Skeletal muscle satellite cell (primary cell): ENCODE data around the gene PPFIA2.
"Not testable (repeated sequence)": the region's sequence is repeated elsewhere in the genome, so short reads cannot be mapped to it uniquely, and the experiment has no call there.

Experiments
- H3K27me3 ChIP-seq: 2 replicates; pipeline ENCODE4 v1.7.0; 2013; ENCODE audit warnings: low read length; ENCODE audit not compliant: control insufficient read depth, insufficient read depth
- H3K36me3 ChIP-seq: 2 replicates; pipeline ENCODE4 v1.7.0; 2013; ENCODE audit warnings: mild to moderate bottlenecking, control low read depth, low read length; ENCODE audit not compliant: insufficient read depth
- H3K4me1 ChIP-seq: 2 replicates; pipeline ENCODE4 v1.7.0; 2013; ENCODE audit warnings: low read length; ENCODE audit not compliant: control insufficient read depth, insufficient read depth
- H3K4me2 ChIP-seq: 2 replicates; pipeline ENCODE4 v1.7.0; 2013; ENCODE audit warnings: mild to moderate bottlenecking, low read length
- H3K4me3 ChIP-seq: 2 replicates; pipeline ENCODE4 v1.7.0; 2013; ENCODE audit warnings: low read length
- H3K9ac ChIP-seq: 2 replicates; pipeline ENCODE4 v1.7.0; 2013; ENCODE audit warnings: mild to moderate bottlenecking, low read depth, low read length, moderate library complexity
- H3K9me3 ChIP-seq: replicated peaks from 2 replicates; pipeline ENCODE4 v1.7.0; 2013; ENCODE audit warnings: mild to moderate bottlenecking, control low read depth, low read length

The PPFIA2 gene

GRCh38 chr12:81596558-81596957 lies 162.6 kb downstream of the PPFIA2 start:
- no peaks in the 10 kb centered on the region for H3K9me3 ChIP-seq
- H3K4me1 ChIP-seq, result no peaks in the 10 kb centered on the region
- H3K36me3 ChIP-seq, result no peaks in the 10 kb centered on the region
- H3K4me3 ChIP-seq, result no peak overlapping the region
- H3K27me3 ChIP-seq, result no peaks in the 10 kb centered on the region
- no peak overlapping the region for H3K9ac ChIP-seq
- no peak overlapping the region for H3K4me2 ChIP-seq

- Histone ChIP-seq H3K9me3 (no peaks in the 10 kb centered on the region), H3K4me1 (no peaks in the 10 kb centered on the region), H3K4me3 (no peak overlapping the region)
Observed at GRCh38 chr12:81591256-81591655, 167.9 kb downstream of the PPFIA2 start.

GRCh38 chr12:81590703-81591102 lies 168.4 kb downstream of the PPFIA2 start:
- H3K4me2 ChIP-seq, H3K9me3 ChIP-seq, H3K9ac ChIP-seq, H3K27me3 ChIP-seq, H3K36me3 ChIP-seq, H3K4me3 ChIP-seq, H3K4me1 ChIP-seq: not testable (repeated sequence)

More at GRCh38 chr12:81591256-81591655, 167.9 kb downstream of the PPFIA2 start:
- Histone ChIP-seq H3K9ac (no peak overlapping the region), H3K27me3 (no peaks in the 10 kb centered on the region), H3K4me2 (no peak overlapping the region), H3K36me3 (no peaks in the 10 kb centered on the region)

GRCh38 chr12:81588235-81589008 lies 170.7 kb downstream of the PPFIA2 start:
- Histone ChIP-seq H3K4me2 (no peak overlapping the region), H3K9ac (no peak overlapping the region), H3K27me3 (no peaks in the 10 kb centered on the region), H3K9me3 (no peaks in the 10 kb centered on the region), H3K4me3 (no peak overlapping the region), H3K4me1 (no peaks in the 10 kb centered on the region), H3K36me3 (no peaks in the 10 kb centered on the region)

- H3K9ac ChIP-seq, result no peak overlapping the region
- no peaks in the 10 kb centered on the region for H3K9me3 ChIP-seq
- no peak overlapping the region for H3K4me2 ChIP-seq
- no peak overlapping the region for H3K4me3 ChIP-seq
- H3K36me3 ChIP-seq, result no peaks in the 10 kb centered on the region
- H3K27me3 ChIP-seq, result no peaks in the 10 kb centered on the region
- H3K4me1 ChIP-seq, result no peaks in the 10 kb centered on the region
Observed at GRCh38 chr12:81585787-81586186, 173.4 kb downstream of the PPFIA2 start.

GRCh38 chr12:81573228-81573627 lies 185.9 kb downstream of the PPFIA2 start:
- Histone ChIP-seq H3K36me3 (no peaks in the 10 kb centered on the region), H3K4me3 (no peak overlapping the region), H3K27me3 (no peaks in the 10 kb centered on the region), H3K9me3 (no peaks in the 10 kb centered on the region), H3K9ac (no peak overlapping the region), H3K4me2 (no peak overlapping the region), H3K4me1 (no peaks in the 10 kb centered on the region)

GRCh38 chr12:81572411-81572810 lies 186.7 kb downstream of the PPFIA2 start:
- no peaks in the 10 kb centered on the region for H3K4me1 ChIP-seq
- H3K9ac ChIP-seq, result no peak overlapping the region
- no peaks in the 10 kb centered on the region for H3K27me3 ChIP-seq
- no peaks in the 10 kb centered on the region for H3K9me3 ChIP-seq
- H3K4me3 ChIP-seq, result no peak overlapping the region
- H3K36me3 ChIP-seq, result no peaks in the 10 kb centered on the region
- H3K4me2 ChIP-seq, result no peak overlapping the region

GRCh38 chr12:81570234-81570633 lies 188.9 kb downstream of the PPFIA2 start:
- no peak overlapping the region for H3K4me3 ChIP-seq

GRCh38 chr12:81564237-81564636 lies 194.9 kb downstream of the PPFIA2 start:
- Histone ChIP-seq H3K4me2 (no peak overlapping the region), H3K4me1 (no peaks in the 10 kb centered on the region), H3K36me3 (no peaks in the 10 kb centered on the region), H3K27me3 (no peaks in the 10 kb centered on the region), H3K4me3 (no peak overlapping the region), H3K9me3 (no peaks in the 10 kb centered on the region), H3K9ac (no peak overlapping the region)

More at GRCh38 chr12:81570234-81570633, 188.9 kb downstream of the PPFIA2 start:
- H3K9me3 ChIP-seq, result no peaks in the 10 kb centered on the region
- H3K4me2 ChIP-seq, result no peak overlapping the region
- H3K4me1 ChIP-seq, result no peaks in the 10 kb centered on the region
- H3K36me3 ChIP-seq, result no peaks in the 10 kb centered on the region
- H3K9ac ChIP-seq, result no peak overlapping the region
- no peaks in the 10 kb centered on the region for H3K27me3 ChIP-seq

- no peaks in the 10 kb centered on the region for H3K9me3 ChIP-seq
- H3K4me1 ChIP-seq, result peaks cover 8% of the 10 kb centered on the region
- H3K9ac ChIP-seq, result no peak overlapping the region
- no peaks in the 10 kb centered on the region for H3K27me3 ChIP-seq
- no peaks in the 10 kb centered on the region for H3K36me3 ChIP-seq
- H3K4me2 ChIP-seq, result peak overlapping the region; percentile 13
- H3K4me3 ChIP-seq, result no peak overlapping the region
Observed at GRCh38 chr12:81558031-81558430, 201.1 kb downstream of the PPFIA2 start.

- H3K36me3 ChIP-seq, result no peaks in the 10 kb centered on the region
- no peaks in the 10 kb centered on the region for H3K9me3 ChIP-seq
- no peak overlapping the region for H3K9ac ChIP-seq
- no peaks in the 10 kb centered on the region for H3K4me1 ChIP-seq
- no peaks in the 10 kb centered on the region for H3K27me3 ChIP-seq
- no peak overlapping the region for H3K4me2 ChIP-seq
- no peak overlapping the region for H3K4me3 ChIP-seq
Observed at GRCh38 chr12:81546811-81547210, 212.3 kb downstream of the PPFIA2 start.

- no peak overlapping the region for H3K4me2 ChIP-seq
- H3K36me3 ChIP-seq, result no peaks in the 10 kb centered on the region
- no peak overlapping the region for H3K4me3 ChIP-seq
- H3K27me3 ChIP-seq, result no peaks in the 10 kb centered on the region
- no peaks in the 10 kb centered on the region for H3K9me3 ChIP-seq
- no peaks in the 10 kb centered on the region for H3K4me1 ChIP-seq
- no peak overlapping the region for H3K9ac ChIP-seq
Observed at GRCh38 chr12:81543621-81544139, 215.5 kb downstream of the PPFIA2 start.
